Uterus (tissue), 2 donors: ENCODE results near the gene PREX1.

Experiments used
- POLR2A ChIP-seq, 2 donors: fragments of 450-650 bp; IDR thresholded peaks; one replicate each; pipeline ENCODE4 v1.6.1; 2016; ENCODE audit warnings: antibody characterized with exemption in 2 of 2, mild to moderate bottlenecking in 1 of 2, moderate library complexity in 1 of 2
- TF ChIP-seq, protein P1 (sequence below), 4 experiments: fragments of 200-600 bp in 2 of 4; fragments of 450-650 bp in 2 of 4; sonication (generic) in 2 of 4; IDR thresholded peaks; one replicate each; pipeline ENCODE4 v1.5.1; 2016 to 2019; ENCODE audit warnings: antibody characterized with exemption in 4 of 4, mild to moderate bottlenecking in 2 of 4, moderate library complexity in 1 of 4

DNA sequence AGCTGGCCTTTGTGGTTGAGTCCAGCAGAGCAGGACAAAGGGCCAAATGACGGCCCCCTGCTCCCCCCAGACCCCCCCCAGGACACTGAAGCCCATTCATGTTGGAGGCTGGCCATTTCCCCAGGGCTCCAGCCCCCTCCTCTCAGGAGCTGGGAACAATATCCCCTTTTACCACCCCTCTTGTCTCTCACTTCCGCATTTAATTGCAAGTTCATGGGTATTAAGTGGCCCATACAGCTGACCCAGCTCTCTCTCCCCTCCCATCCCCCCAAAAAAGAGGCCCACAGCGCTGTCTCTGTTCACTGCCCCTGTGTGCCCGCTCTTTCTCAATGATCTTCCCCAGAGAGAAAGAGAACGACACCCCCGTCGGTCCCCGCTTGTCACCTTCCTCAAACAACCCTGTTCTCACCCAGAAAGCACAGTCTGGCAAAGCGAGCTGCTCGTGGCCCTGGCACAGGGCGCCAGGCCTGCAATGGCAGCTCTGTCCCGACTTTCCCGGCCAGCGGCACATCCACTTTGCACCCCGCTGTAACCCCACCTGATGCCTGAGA, 30.4 kb downstream of the PREX1 start:
- TF ChIP-seq POLR2A (IDR thresholded peaks at IDR 0.05) = no peak
- TF ChIP-seq, protein P1, sequence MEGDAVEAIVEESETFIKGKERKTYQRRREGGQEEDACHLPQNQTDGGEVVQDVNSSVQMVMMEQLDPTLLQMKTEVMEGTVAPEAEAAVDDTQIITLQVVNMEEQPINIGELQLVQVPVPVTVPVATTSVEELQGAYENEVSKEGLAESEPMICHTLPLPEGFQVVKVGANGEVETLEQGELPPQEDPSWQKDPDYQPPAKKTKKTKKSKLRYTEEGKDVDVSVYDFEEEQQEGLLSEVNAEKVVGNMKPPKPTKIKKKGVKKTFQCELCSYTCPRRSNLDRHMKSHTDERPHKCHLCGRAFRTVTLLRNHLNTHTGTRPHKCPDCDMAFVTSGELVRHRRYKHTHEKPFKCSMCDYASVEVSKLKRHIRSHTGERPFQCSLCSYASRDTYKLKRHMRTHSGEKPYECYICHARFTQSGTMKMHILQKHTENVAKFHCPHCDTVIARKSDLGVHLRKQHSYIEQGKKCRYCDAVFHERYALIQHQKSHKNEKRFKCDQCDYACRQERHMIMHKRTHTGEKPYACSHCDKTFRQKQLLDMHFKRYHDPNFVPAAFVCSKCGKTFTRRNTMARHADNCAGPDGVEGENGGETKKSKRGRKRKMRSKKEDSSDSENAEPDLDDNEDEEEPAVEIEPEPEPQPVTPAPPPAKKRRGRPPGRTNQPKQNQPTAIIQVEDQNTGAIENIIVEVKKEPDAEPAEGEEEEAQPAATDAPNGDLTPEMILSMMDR (IDR thresholded peaks at IDR 0.05) = no peak
